Mucosa of stomach (tissue), 1 donor: Measurements from ENCODE around the gene BANK1.
"Not testable (repeated sequence)": the region's sequence is repeated elsewhere in the genome, so short reads cannot be mapped to it uniquely, and the experiment has no call there.

Source experiments
- H3K27me3 ChIP-seq: one replicate; pipeline ENCODE4 v1.7.0; 2013; ENCODE audit warnings: mild to moderate bottlenecking, low read length; ENCODE audit not compliant: control insufficient read depth, insufficient read depth
- H3K36me3 ChIP-seq: one replicate; pipeline ENCODE4 v1.7.0; 2013; ENCODE audit warnings: low read length; ENCODE audit not compliant: control insufficient read depth, insufficient read depth
- H3K4me1 ChIP-seq: one replicate; pipeline ENCODE4 v1.7.0; 2013; ENCODE audit warnings: mild to moderate bottlenecking, low read length; ENCODE audit not compliant: control insufficient read depth, insufficient read depth
- H3K4me3 ChIP-seq: one replicate; pipeline ENCODE4 v1.7.0; 2013; ENCODE audit warnings: low read length
- H3K9ac ChIP-seq: one replicate; pipeline ENCODE4 v1.7.0; 2013; ENCODE audit warnings: mild to moderate bottlenecking, low read length, moderate library complexity
- H3K9me3 ChIP-seq: one replicate; pipeline ENCODE4 v1.7.0; 2013; ENCODE audit warnings: mild to moderate bottlenecking, low read length, moderate library complexity; ENCODE audit not compliant: control insufficient read depth
- donor health status: Pancreatic carcinoma.

The BANK1 gene

DNA sequence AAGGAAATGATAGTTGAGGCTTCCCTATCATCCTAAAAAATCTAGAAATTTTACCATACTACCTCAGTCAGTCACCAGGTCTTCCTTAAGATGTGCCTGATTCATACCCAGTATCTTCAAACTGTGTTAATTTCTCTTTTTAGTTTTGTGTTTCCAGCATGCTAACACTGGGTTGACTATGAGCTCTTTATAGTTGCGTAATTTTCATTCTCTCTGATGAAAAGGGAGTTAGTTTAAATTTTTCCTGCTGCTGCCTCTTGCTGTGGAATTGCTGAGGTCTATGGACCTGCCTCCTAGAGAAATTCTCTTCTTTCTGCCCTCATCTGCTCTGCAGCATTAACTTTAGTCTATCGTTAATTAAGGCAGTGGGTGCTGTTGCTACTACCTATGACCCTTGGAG, 66.6 kb downstream of the BANK1 start:
- Histone ChIP-seq H3K27me3 (no peaks in the 10 kb centered on the region), H3K4me3 (no peak overlapping the region), H3K9ac (no peak overlapping the region), H3K4me1 (no peaks in the 10 kb centered on the region), H3K36me3 (no peaks in the 10 kb centered on the region), H3K9me3 (no peaks in the 10 kb centered on the region)

DNA sequence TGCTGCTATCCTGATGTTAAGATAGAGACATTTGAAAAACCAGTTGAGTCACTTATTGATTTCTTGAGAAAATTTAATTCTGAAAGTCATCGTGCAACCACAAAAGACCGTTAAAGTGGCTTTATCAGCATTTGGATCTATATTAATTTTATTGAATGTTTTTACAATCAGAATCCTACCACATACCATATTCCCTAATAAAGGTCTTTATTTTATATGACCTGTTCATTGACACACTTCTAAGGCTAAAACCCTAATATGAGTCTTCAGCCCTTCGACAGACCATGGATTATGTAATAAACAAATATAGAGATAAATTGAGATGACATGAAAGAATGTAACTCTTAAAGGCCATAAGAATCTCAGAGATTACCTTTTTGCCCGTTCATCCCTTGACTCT, 68.1 kb downstream of the BANK1 start:
- no peaks in the 10 kb centered on the region for H3K36me3 ChIP-seq
- no peaks in the 10 kb centered on the region for H3K9me3 ChIP-seq
- no peak overlapping the region for H3K9ac ChIP-seq
- no peaks in the 10 kb centered on the region for H3K4me1 ChIP-seq
- no peaks in the 10 kb centered on the region for H3K27me3 ChIP-seq
- H3K4me3 ChIP-seq, result no peak overlapping the region

DNA sequence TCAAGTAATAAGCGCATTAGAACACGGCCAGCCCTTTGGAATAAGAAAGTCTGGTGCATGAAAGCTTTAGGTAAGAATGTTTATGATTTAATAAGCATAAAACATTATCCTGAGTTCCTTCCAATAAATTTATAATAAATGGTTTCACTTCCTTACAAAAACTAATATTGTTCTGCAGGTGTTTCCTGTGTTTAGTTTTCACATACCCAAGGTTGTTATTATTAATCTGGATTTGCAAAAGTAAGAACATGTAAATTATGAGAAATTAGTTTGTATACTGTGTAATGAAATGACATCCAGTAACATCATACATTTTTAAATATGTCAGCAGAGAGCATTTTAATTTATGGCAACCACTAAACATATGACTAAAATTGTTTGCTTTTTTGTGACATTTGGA, 72.1 kb downstream of the BANK1 start:
- no peaks in the 10 kb centered on the region for H3K27me3 ChIP-seq
- H3K36me3 ChIP-seq, result no peaks in the 10 kb centered on the region
- no peaks in the 10 kb centered on the region for H3K9me3 ChIP-seq
- H3K9ac ChIP-seq, result no peak overlapping the region
- H3K4me1 ChIP-seq, result no peaks in the 10 kb centered on the region
- H3K4me3 ChIP-seq, result no peak overlapping the region

DNA sequence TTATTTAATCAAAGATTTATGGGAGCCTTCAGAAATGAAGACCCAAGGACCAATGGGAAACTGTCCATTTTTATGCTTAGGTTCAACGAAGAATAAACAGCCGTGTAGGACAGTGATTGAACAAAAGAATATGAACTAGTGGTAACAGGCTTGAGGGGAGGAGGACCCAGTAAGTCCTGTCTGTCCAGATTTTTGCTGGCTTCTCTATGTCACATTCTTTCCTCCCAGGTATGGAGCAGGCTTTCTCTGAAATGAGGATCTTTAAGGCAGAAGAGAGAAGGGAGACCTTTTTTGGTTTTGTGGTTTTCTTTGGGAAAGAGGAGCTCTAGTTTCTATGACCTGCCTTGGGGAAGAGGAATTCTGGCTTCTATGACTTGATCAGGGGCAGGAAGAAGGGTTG, 74.1 kb downstream of the BANK1 start:
- Histone ChIP-seq H3K4me3 (no peak overlapping the region), H3K36me3 (no peaks in the 10 kb centered on the region), H3K27me3 (no peaks in the 10 kb centered on the region), H3K9ac (no peak overlapping the region), H3K4me1 (no peaks in the 10 kb centered on the region), H3K9me3 (no peaks in the 10 kb centered on the region)

DNA sequence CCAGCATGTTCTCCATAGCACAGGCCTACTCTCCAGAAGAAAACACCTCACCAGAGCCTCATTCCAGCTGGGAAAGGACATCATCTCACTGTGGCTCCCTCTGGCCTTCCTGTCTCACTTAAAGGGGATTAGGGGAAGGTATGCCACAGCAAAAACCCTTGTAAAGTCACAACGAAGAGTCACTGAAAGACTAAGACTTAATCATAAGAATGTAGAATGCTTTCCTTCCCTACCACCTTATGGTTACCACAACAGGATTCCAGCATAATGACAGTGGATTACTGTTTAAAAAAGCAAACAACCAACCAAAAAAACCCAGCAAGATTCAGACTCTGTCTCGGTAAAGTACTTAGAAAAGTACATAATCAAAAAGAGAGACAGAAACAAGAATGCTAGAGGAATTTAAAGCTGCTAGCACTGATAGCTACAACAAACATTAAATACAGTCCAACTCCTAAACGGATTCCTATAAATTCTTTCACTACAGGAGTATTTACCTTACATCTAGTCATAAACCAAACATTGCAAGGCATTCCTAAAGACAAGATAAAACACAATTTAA, 75.1 kb downstream of the BANK1 start:
- H3K36me3 ChIP-seq, result no peaks in the 10 kb centered on the region
- no peaks in the 10 kb centered on the region for H3K27me3 ChIP-seq
- no peak overlapping the region for H3K9ac ChIP-seq
- H3K4me1 ChIP-seq, result no peaks in the 10 kb centered on the region
- H3K9me3 ChIP-seq, result no peaks in the 10 kb centered on the region
- H3K4me3 ChIP-seq, result no peak overlapping the region

DNA sequence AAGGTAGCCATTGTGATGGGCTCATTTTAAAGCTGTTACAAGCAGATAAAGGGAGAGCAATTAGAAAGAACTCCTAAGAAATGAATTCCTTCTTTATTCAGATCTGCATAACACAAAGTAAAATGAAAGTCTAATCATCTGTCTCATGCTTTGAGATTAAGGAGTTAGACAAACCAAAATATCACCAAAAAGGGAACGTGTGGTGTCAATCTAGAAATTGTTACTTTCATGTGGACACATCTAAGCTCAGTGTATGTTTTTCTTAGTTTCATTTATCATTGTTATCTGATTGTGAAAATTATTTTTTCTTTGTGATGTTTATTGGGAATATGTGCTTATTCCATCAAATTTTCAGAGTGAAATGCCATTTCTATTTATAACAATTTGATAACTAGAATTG, 80.3 kb downstream of the BANK1 start:
- Histone ChIP-seq H3K36me3 (no peaks in the 10 kb centered on the region), H3K4me3 (no peak overlapping the region), H3K9me3 (no peaks in the 10 kb centered on the region), H3K9ac (no peak overlapping the region), H3K27me3 (no peaks in the 10 kb centered on the region), H3K4me1 (no peaks in the 10 kb centered on the region)

DNA sequence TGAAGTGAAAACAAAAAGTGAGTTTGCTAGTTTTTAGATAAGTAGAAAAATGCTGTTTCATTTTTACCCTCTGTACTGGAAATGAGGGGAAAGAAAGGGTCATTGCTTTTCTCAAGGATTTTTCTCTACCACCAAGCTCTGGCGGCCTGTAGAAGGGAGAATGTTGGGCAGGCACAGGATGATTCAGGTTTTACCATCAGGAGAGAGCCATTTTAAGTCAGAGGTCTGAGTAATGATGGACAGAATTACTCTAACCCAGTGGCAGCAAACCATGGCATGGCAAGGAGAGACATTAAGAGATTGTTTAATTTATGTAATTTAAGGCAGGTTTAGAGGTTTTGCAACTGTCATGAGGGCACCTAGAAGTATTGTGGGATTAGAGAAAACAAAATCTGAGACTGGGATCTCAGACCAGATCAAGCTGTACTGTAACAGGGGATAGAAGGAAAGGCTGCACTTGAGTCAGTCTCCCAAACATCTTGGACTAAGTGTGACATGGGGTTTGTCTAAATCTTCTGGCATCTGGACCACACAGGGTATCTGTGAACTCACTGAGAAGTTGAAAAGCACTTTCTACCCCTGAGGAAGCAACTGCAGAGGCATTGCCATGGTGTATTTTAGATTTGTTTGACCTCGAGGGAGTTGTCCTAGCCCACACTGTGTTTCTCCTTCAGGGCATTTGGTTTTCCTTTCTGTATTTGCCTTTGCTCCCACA, 81.6 kb downstream of the BANK1 start:
- H3K9ac ChIP-seq, result no peak overlapping the region
- no peaks in the 10 kb centered on the region for H3K36me3 ChIP-seq
- no peak overlapping the region for H3K4me3 ChIP-seq
- H3K4me1 ChIP-seq, result no peaks in the 10 kb centered on the region
- H3K9me3 ChIP-seq, result no peaks in the 10 kb centered on the region
- H3K27me3 ChIP-seq, result no peaks in the 10 kb centered on the region

DNA sequence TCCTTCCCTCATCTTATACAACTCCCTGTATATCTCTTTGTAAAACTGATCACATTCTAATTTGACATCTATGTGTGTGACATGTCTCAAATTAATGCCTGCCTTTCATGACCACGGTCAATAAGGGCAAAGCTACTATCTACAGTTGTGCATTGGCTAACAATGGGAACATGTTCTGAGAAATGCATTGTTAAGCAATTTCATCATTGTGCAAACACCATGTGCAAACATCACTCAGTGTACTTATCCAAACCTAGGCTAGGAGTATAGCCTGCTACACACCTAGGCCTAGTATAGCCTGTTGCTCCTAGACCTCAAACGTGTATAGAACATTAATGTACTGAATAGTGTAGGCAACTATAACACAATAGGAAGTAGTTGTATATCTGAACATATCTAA, 95.0 kb downstream of the BANK1 start:
- no peaks in the 10 kb centered on the region for H3K9me3 ChIP-seq
- no peak overlapping the region for H3K9ac ChIP-seq
- no peaks in the 10 kb centered on the region for H3K36me3 ChIP-seq
- H3K27me3 ChIP-seq, result no peaks in the 10 kb centered on the region
- H3K4me1 ChIP-seq, result peaks cover 8% of the 10 kb centered on the region
- no peak overlapping the region for H3K4me3 ChIP-seq

DNA sequence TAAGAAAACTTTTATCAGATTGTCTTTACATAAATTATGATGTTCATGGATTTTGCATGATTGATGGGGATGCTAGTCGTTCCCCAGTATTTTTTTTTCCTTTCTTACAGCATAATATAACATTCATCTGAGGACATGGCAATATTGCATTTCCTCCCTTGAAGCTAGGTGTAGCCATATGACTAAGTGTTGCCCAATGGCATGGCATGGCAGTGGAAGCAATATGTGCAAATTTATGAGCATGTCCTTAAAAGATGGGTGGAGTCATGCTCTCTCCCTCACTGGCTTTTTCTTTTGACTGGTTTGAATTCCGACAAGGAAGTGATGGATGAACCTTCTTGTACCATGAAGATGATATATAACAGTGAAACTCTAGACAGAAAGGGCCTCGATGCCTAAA, 96.3 kb downstream of the BANK1 start:
- H3K9me3 ChIP-seq, result no peaks in the 10 kb centered on the region
- H3K4me3 ChIP-seq, result no peak overlapping the region
- H3K27me3 ChIP-seq, result no peaks in the 10 kb centered on the region
- no peak overlapping the region for H3K9ac ChIP-seq
- no peaks in the 10 kb centered on the region for H3K36me3 ChIP-seq
- peaks cover 8% of the 10 kb centered on the region for H3K4me1 ChIP-seq

DNA sequence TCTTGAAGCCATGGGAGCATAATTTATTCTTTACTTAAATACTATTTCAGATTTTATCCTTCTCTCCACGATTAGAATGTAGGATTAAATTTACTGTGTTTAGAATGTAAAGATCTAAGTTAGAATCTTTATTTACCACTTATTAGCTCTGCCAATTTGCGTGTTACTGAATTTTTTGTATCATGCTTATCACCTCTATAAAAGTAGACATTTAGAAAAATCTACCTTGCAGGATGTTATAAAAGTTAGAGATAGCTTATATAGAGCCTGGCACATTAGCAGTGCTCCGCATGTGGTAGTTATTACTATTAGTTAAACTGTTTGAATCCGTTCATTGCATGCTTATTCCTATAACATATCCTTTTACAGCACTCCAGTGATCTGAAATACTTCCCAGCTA, 97.9 kb downstream of the BANK1 start:
- Histone ChIP-seq H3K4me1 (peaks cover 8% of the 10 kb centered on the region), H3K4me3 (no peak overlapping the region), H3K27me3 (no peaks in the 10 kb centered on the region), H3K36me3 (no peaks in the 10 kb centered on the region), H3K9me3 (no peaks in the 10 kb centered on the region), H3K9ac (no peak overlapping the region)

DNA sequence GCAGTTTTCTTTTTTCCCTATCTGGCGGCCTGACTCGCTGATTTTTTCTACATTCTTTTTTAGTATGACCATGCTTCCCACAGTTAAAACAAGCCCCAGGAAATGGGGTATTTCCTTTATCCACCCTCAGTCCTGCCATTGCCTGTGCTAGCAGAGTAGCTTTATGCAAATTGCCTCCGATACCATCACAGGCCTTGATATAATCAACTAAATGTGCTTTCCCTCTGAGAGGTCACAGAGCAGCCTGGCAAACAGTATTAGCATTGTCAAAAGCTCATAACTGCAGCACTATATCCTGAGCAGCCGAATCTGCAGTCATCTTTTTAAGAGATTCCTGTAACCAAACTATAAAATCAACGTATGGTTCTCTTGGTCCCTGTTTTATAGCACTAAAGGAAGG, 115.0 kb downstream of the BANK1 start:
- not testable (repeated sequence) for H3K9me3 ChIP-seq, H3K9ac ChIP-seq, H3K36me3 ChIP-seq, H3K4me3 ChIP-seq, H3K27me3 ChIP-seq, H3K4me1 ChIP-seq

DNA sequence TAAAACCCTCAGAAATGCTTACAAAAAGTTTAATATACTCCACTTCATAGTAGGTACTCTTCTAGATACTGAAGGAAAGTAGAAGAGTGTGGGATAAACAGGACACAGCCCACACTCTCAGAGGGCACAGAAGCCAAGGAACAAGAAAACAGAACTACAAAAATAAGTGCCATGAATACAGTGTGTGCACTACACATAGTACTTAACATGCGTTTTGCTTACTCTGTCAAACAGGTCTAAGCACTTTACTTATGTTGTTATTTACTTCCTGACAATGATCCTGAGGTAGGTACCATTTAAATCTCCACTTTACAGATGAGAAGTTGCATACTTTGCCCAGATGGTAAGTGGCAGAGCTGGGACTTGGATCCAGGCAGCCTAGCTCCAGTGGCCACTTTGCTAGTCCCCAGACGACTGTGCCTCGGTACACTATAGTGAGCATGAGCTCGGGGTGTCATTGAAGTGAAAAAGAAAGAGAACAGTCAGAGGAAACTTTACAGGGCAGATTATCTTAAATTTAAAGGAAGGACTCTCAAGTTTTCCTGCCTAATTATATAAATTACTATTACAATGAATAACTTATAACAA, 120.3 kb downstream of the BANK1 start:
- Histone ChIP-seq H3K27me3 (no peaks in the 10 kb centered on the region), H3K4me1 (no peaks in the 10 kb centered on the region), H3K9ac (no peak overlapping the region), H3K4me3 (no peak overlapping the region), H3K36me3 (no peaks in the 10 kb centered on the region), H3K9me3 (no peaks in the 10 kb centered on the region)
